NB4 (cell line): Measurements from ENCODE around the gene MAFG.

Experiments
- CTCF ChIP-seq: IDR thresholded peaks from one replicate; pipeline ENCODE4 v1.5.1; 2012; ENCODE audit warnings: low read depth, low read length
- MYC ChIP-seq: IDR thresholded peaks from 2 replicates; pipeline ENCODE4 v1.6.1; 2011; ENCODE audit warnings: low read depth, low read length
- POLR2A ChIP-seq: IDR thresholded peaks from 2 replicates; pipeline ENCODE4 v1.6.1; 2011; ENCODE audit warnings: mild to moderate bottlenecking; ENCODE audit not compliant: insufficient read length; ENCODE audit errors: extremely low read depth

GRCh38 chr17:81914103-81914850 is 13.3 kb downstream of the MAFG start:
- no peak for TF ChIP-seq CTCF
- no peak for TF ChIP-seq POLR2A
- TF ChIP-seq MYC = no peak
